ENCODE data around the gene RALB.

- TF ChIP-seq CTCF (conservative IDR thresholded peaks at IDR 0.05; ENCODE audit: low read depth in 2 of 2) (no peak), REST (IDR thresholded peaks at IDR 0.05; ENCODE audit: unreplicated experiment) (no peak), EZH2phosphoT487 (IDR thresholded peaks at IDR 0.05; ENCODE audit: unreplicated experiment) (no peak), STAT1 (IDR thresholded peaks at IDR 0.05; ENCODE audit: unreplicated experiment) (no peak), EZH2 (IDR thresholded peaks at IDR 0.05; ENCODE audit: low read depth, unreplicated experiment) (no peak), POLR2AphosphoS5 (IDR thresholded peaks at IDR 0.05; ENCODE audit: low read depth) (no peak), CREB1 (CRISPR knock-in tag; IDR thresholded peaks at IDR 0.05; ENCODE audit: low read depth) (no peak), JUNB (IDR thresholded peaks at IDR 0.05; ENCODE audit: unreplicated experiment) (no peak), ZNF114 (CRISPR knock-in tag; IDR thresholded peaks at IDR 0.05) (no peak), NANOG (IDR thresholded peaks at IDR 0.05; ENCODE audit: borderline replicate concordance) (no peak)
These were observed 69.2 kb downstream of the RALB start for GRCh38 chr2:120321721-120322284.

Measured in GM23338 (cell line).